Measurements from ENCODE around the gene NSD1.
"Not testable (repeated sequence)": the region's sequence is repeated elsewhere in the genome, so short reads cannot be mapped to it uniquely, and the experiment has no call there.

The NSD1 gene

GRCh38 chr5:177293819-177294581, 160.4 kb downstream of the NSD1 start:
- no peak for DNase-seq

- DNase-seq = no peak
Observed at GRCh38 chr5:177294632-177295031, 161.1 kb downstream of the NSD1 start.

GRCh38 chr5:177295924-177296323, 162.4 kb downstream of the NSD1 start:
- DNase-seq = no peak

DNA sequence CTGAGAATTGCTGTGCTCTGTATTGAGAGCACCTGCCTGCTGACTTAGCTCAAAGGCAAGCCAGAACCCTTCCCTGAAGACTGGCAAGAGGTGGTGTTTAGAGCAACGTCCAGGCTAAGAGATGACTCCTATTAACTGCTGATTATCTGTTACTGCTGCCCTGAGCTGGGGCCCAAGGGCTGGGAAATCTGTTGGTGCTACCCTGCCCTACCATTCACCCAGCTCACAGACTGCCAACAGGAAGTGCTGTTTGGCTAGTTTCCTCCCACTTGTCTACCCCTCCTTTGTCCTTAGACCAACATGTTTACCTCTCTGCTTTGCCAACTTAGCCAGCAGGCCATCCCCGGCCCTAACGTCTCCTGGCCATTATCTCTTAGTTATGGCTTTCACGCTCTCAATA, 163.0 kb downstream of the NSD1 start:
- peak; percentile 21 for DNase-seq

DNA sequence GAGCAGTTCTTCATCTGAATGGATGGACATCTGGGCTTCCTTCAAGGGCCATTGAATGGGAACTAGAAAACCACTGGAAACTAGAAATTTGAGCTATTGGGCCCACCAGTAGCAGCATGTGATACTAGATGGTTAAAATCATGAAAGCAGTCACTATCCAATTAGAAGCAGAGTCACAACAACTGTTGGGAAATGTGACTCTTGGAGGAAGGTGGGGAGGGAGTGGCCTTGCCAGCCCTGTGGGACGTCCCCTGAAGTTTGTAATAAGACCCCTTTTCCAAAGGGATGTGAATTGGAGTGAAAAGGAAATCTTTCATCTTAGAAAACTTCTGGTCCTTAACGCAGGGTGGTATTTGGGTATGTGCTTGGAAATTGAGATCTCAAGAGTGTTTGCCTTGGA, 164.3 kb downstream of the NSD1 start:
- no peak for DNase-seq

GRCh38 chr5:177299697-177300096, 166.1 kb downstream of the NSD1 start:
- no peak for DNase-seq

GRCh38 chr5:177300236-177300880, 166.8 kb downstream of the NSD1 start:
- DNase-seq = peak; percentile 47

GRCh38 chr5:177300951-177301350, 167.4 kb downstream of the NSD1 start:
- no peak for DNase-seq

GRCh38 chr5:177301503-177302165, 168.1 kb downstream of the NSD1 start:
- peak; percentile 99 for DNase-seq

GRCh38 chr5:177302354-177303110, 169.0 kb downstream of the NSD1 start:
- peak; percentile 52 for DNase-seq

DNA sequence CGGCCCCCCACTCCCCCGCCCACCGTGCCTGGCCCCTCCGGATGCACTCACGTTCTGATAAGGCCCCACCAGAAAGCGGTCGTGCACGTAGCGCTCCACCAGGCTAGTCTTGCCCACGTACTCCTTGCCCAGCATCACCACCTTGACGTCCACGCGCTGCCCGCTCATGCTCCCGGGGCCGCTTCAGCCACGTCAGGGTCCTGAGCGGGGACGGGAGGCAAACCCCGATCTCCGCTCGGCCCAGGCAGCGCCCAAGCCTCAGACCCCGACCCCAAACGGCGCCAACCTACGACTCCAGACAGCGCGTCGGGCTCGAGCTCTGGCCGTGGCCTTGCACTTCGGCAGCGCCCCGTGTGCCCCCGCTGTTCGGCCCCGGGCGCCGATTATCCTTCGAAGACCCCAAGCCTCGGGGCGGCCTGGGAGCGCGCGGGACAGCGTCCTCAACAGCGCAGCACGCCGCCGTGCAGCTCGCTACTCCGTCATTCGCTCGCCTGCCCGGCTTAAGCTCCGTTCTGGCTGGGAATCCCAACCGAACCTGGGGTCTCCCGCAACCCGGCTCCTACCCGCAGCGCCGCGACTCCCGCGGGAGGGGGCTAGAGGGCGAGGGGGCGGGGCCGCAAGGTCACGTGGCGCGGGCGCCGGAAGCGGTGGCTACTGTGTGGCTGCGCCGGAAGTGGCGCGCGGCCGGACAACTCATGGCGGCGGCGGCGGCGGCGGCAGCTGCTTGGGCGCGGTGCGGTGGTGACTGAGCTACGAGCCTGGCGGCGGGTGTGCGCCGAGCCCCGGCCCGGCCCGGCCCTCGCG, 169.8 kb downstream of the NSD1 start, which contains the start of the genes PRELID1 and RAB24:
PRELID1 (plus strand) TSS at position 679 of the 804 bp plus-strand sequence. CDS start 187 bp downstream, outside the sequence.
RAB24 (minus strand) TSS at position 599 of the 804 bp plus-strand sequence; CDS start at position 168, 431 bp downstream.
- DNase-seq = peak; percentile 95

DNA sequence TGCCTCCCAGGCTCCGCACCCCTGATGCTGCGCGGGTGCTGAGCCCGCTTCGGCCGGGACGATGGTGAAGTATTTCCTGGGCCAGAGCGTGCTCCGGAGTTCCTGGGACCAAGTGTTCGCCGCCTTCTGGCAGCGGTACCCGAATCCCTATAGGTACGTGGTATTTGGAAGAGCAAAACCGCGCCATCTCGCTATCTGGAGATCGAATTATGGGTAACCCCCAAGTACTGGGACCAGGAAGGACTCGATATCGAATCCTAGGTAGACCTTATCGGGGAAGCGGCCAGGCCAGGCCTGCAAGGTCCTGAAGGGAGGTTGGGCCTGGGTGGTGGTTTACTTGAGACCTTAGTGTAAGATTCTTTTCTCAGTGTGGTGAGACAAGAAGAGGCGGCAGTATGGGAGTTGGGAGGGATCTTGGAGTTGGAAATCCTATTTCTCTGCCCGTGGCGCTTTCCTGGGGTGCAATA, 170.4 kb downstream of the NSD1 start:
- peak; percentile 61 for DNase-seq

- peak; percentile 71 for DNase-seq
Observed at GRCh38 chr5:177304392-177305119, 171.0 kb downstream of the NSD1 start.

DNA sequence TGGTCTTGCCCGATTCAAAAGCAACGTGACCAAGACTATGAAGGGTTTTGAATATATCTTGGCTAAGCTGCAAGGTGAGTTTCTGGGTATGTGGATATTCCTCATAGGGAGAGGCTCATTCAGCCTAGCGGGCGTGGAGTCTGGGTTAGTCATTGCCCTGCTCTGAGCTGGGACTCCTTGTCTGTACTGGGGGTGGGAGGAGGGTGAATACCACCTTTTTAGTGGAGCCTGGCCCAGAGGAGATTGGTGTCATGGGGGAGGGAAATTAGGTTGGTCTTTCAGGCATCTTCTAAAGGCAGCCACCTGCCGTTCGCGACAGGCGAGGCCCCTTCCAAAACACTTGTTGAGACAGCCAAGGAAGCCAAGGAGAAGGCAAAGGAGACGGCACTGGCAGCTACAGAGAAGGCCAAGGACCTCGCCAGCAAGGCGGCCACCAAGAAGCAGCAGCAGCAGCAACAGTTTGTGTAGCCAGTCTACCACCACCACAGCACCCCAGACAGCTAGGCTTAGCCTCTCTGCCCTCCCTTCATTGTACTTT, 172.6 kb downstream of the NSD1 start:
- not testable (repeated sequence) for DNase-seq

DNA sequence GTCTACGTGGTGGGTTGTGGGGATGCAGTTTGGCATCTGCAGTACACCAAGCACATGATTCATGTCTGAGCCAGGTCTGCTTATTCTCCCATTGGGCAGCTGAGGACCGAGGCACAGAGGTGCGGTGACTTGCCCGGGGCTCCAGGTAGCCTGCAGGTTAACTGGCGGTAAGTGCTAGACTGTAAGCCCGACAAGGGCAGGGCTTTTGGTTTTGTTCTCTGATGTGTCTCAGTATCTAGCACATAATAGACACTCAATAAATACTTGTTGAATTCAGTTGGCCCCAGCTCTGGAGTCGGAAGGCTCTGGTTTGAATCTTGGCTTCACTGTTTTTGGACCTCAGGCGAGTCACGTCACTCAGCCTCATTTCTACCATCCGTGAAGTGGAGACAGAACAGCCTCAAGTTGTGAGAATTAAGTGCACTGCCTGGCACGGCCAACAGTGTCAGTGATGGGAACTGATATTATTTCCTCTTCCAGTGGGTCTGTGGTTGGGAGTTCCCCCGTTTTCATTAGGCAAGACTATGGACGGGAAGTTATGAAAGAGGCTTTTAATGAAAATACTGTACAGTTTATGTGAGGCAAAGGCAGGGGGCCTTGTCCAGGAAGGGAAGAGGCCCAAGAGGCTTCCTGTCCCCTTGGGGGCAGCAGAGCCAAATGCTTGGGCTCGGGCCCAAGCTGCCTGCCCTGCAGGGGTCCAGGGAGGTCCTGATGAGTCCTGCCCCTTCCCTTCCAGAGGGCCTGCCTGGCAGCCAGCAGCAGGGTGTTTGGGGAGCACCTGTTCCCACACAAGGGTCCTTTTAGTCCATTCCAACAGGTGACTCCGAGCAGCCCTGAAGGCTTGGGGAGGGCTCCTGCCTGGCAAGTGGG, 173.3 kb downstream of the NSD1 start:
- no peak for DNase-seq

DNA sequence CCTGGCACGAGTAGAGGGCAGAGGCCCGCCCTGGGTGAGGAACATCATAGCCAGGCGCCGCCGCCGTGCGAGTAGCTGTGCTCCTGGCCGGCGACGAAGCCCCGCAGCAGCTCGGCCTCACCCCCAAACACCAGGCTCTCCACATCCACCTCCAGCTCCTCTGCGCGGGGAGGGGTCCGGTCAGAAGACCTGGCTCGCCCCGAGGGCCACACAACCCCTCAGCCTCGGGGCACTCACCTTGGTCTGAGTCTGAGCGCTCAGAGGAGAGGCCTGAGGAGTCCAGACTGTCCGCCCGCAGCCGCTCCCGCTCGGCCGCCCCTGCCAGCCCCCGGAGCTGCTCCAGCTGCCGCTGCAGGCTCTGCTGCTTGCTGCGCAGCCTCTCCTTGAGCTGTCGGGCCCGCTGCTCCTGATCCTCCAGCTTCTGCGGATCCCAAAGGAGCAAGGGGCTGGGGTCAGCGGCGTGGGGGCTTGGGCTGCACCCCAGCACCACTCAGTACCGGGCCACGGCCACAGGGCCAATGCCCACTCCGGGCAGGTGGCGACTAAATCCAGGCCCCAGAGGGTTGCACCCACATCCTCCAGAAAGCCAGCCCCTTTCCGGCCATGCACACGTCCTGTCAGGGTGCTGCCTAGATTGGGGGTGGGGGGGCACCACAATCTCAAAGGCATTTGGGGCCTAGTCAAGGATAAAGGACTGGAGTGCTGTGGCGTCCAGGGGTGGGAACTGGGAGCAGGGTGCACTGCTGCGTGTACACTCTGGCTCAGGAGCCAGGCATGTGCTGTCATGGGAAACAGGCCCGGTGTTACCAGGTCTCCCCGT, 174.2 kb downstream of the NSD1 start:
- DNase-seq = no peak

- DNase-seq = no peak
Observed at GRCh38 chr5:177308740-177309139, 175.2 kb downstream of the NSD1 start.

GRCh38 chr5:177309351-177310191, 176.0 kb downstream of the NSD1 start:
- DNase-seq = peak; percentile 91

Data from DMS53 (cell line).